NCI-H187 (cell line): ENCODE measurements around the gene VPS18.
A peak's percentile ranks its signal among the peaks of the same experiment; 100 is the strongest.
"Not testable (repeated sequence)": the region's sequence is repeated elsewhere in the genome, so short reads cannot be mapped to it uniquely, and the experiment has no call there.

ENCODE experiments used
- DNase-seq, 2 experiments: peaks; one replicate each; lab custom pipeline; 2025; lab: John Stamatoyannopoulos, UW

VPS18 gene, protein sequence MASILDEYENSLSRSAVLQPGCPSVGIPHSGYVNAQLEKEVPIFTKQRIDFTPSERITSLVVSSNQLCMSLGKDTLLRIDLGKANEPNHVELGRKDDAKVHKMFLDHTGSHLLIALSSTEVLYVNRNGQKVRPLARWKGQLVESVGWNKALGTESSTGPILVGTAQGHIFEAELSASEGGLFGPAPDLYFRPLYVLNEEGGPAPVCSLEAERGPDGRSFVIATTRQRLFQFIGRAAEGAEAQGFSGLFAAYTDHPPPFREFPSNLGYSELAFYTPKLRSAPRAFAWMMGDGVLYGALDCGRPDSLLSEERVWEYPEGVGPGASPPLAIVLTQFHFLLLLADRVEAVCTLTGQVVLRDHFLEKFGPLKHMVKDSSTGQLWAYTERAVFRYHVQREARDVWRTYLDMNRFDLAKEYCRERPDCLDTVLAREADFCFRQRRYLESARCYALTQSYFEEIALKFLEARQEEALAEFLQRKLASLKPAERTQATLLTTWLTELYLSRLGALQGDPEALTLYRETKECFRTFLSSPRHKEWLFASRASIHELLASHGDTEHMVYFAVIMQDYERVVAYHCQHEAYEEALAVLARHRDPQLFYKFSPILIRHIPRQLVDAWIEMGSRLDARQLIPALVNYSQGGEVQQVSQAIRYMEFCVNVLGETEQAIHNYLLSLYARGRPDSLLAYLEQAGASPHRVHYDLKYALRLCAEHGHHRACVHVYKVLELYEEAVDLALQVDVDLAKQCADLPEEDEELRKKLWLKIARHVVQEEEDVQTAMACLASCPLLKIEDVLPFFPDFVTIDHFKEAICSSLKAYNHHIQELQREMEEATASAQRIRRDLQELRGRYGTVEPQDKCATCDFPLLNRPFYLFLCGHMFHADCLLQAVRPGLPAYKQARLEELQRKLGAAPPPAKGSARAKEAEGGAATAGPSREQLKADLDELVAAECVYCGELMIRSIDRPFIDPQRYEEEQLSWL

DNA sequence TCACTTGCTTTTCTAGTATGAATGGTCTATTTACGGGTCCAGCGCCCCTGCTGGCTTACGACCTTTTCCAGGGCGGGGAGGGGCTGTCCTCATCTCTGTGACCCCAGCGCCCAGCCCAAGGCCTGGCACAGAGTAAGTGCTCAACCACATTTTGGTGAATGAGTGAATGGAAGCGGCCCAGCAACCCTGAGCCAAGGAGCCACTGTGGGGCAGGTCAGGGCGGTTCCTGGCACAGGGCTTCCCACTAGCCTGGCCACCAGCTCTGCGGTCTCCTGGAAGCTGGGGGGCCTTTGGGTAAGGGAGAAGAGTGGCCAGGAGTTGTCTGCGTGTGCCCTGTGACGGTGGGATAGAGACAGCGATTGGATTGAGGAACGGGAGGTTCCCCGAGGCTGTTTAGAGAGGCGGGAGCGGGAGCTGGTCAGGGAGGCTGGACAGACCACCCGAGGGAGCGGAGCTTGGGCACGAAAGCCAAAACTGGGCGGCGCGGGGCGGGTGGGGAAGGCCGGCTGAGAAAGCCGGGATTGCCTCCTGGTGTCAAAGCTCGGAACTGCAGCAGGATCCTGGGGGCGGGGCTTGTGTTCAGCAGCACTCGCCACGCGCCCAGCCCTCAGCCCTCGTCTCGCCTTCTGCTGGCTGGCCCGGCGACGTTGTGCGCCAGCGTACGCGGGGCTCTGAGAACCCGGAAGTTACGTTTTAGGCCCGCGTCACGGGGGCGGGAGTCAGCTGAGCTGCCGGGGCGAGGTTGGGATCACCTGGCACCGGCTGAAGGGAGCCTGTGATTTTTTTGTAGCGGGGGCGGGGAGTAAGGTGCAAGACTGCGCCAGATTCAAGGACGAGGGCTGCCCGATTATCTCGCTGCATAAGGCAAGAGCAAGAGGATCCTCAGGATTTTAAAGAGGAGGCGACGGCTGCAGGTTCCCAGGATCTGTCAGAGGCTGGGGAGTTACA lies at the start of gene VPS18:
VPS18 (plus strand) TSS at position 718 of the 948 bp plus-strand sequence. CDS start 319 bp downstream, outside the sequence.
- DNase-seq = peak; percentile 89 to 90

DNA sequence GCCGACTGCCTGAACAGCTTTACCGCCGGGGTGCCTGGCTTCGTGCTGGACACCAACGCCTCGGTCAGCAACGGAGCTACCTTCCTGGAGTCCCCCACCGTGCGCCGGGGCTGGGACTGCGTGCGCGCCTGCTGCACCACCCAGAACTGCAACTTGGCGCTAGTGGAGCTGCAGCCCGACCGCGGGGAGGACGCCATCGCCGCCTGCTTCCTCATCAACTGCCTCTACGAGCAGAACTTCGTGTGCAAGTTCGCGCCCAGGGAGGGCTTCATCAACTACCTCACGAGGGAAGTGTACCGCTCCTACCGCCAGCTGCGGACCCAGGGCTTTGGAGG lies 49.6 kb upstream of the VPS18 start:
- no peak for DNase-seq

DNA sequence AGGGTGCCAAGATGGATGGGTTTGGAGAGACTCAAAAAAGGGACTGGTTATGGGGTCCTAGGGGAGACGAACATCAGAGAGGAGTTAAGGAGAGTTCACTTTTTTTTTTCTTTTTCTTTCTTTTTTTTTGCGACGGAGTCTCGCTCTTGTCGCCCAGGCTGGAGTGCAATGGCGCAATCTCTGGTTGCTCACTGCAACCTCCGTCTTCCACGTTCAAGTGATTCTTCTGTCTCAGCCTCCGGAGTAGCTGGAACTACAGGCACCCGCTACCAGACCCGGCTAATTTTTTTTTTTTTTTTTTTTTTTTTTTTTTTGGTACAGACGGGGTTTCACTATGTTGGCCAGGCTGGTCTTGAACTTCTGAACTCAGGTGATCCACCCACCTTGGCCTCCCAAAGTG lies 49.2 kb upstream of the VPS18 start:
- no peak for DNase-seq

- no peak for DNase-seq
Observed at GRCh38 chr15:40845511-40846284, 48.6 kb upstream of the VPS18 start.

GRCh38 chr15:40846841-40847222 lies 47.4 kb upstream of the VPS18 start:
- no peak for DNase-seq

GRCh38 chr15:40847223-40847961 lies 46.9 kb upstream of the VPS18 start:
- peak in 1 of 2 experiments; percentile 38 for DNase-seq

DNA sequence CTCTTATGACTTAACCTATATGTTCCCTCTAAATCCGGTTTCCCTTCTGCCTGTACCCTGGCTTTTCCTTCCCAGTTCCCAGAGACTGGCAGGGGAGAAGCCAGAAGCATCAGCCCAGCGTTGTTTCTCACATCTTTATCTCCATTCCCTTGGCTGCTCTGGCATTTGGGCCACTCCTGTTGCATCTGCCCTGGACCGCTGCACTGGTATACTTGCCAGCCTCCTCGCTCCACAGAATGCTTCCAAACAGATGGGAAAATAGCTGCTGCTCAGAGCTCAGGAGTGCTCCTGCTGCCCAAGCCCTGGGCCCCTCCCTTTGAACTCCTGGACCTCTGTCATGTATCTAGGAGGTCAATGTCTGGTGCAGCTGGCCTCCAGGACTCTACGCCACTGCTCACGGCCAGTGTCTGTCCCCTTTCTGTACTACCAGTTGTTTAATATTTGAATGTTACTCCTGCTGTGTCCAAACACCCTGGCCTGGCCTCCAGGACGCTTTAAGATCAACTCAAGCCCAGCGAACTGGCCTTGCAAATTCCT lies 43.6 kb upstream of the VPS18 start:
- DNase-seq = no peak

DNA sequence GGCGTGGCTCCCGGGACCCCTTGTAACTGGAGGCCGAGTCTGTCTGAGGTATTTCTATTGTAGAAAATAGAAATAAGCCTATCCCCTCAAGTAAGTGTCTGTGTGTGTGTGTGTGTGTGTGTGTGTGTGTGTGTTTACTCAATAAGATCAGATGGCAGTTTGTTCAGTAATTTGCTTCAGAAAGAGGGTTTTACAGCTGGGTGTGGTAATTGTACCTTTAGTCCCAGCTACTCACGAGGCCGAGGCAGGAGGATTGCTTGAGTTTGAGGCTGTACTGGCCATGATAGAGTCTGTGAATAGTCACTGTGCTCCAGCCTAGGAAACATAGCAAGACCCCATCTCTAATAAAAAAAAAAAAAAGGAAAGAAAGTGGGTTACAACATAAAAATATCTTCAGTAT lies 41.7 kb upstream of the VPS18 start:
- DNase-seq = no peak

DNA sequence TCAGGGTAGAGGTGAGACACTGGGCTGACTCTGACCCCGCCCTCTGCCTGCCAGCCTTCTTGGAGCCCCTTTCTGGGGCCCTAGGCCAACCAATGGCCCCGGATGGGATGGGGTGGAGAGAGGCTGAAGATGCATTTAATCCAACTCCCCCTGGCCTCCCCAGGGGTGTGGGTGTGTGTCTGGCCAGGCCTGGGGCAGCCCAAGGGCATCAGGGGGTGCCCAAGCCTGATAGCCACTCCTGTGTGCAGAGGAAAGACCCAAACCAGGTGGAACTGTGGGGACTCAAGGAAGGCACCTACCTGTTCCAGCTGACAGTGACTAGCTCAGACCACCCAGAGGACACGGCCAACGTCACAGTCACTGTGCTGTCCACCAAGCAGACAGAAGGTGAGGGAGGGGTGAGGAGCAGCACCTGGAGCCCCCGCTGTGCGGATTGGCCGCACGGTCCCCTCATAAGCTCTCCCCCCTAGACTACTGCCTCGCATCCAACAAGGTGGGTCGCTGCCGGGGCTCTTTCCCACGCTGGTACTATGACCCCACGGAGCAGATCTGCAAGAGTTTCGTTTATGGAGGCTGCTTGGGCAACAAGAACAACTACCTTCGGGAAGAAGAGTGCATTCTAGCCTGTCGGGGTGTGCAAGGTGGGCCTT lies 40.9 kb upstream of the VPS18 start:
- DNase-seq = no peak

DNA sequence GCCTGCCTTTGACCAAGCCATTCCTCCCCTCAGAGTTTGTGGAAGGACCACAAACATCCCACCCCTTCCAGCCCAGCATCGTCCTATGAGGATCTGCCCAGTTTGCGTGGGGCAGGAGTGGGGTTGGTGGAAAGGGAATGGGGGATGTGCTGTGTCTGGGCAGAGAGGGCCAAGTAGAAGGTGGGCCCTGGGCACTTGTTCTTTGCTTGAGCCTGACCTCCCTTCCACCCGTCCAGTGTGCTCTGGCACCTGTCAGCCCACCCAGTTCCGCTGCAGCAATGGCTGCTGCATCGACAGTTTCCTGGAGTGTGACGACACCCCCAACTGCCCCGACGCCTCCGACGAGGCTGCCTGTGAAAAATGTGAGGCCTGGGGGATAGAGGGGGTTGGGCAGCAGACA lies 40.1 kb upstream of the VPS18 start:
- no peak for DNase-seq

DNA sequence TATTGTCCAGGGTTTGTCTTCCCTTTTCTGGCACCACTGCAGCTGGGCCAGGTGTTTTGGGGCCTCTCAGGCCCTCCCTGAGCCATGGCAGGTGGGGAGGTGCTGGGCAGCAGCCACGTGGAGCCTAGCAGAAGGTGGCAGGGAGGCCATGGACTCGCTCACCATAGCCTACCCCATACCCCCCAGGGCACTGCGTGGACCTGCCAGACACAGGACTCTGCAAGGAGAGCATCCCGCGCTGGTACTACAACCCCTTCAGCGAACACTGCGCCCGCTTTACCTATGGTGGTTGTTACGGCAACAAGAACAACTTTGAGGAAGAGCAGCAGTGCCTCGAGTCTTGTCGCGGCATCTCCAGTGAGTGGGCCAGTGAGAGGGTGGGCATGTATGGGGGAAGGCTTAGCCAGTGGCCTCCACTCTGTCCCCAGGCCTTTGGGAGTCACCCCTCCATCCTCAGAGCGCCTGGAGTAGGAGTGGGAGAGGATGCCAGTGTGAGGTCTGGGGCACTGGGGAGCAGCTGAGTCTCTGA lies 38.5 kb upstream of the VPS18 start:
- DNase-seq = no peak

- DNase-seq = no peak
Observed at GRCh38 chr15:40856746-40857145, 37.5 kb upstream of the VPS18 start.

DNA sequence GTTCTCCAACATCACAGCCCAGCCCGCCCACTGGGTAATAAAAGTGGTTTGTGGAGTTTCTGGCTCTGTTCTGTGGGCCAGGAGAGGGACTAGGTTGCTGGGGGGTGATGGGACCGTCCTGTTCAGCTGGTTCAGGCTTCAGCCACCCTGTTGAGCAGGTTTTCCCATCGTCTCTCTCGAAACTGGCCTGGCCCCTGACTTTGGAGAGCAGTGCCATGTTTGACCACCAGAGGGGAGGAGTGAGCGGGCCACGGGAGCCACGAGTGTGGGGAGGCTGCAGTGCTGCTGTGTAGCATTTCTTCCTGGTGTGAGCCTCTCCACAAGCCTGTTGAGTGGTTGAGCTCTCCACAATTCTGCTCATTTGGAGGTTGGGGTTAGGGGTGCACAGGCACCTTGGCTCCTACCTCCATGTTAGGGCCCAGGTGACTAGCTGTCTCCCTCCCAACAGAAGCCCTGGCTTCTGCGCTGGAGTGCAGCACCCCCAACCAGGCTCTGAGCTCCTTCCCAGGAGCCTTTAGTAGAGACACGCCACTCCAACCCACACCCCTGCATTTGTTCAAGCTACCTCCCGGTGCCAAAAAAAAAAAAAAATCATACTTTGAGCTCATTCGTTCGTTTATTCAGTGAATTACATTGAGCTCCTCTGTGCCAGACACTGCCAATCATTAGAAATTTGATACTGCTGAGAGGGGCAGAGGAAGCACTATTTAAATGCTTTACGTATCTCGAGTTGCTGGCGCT lies 36.5 kb upstream of the VPS18 start:
- no peak for DNase-seq

DNA sequence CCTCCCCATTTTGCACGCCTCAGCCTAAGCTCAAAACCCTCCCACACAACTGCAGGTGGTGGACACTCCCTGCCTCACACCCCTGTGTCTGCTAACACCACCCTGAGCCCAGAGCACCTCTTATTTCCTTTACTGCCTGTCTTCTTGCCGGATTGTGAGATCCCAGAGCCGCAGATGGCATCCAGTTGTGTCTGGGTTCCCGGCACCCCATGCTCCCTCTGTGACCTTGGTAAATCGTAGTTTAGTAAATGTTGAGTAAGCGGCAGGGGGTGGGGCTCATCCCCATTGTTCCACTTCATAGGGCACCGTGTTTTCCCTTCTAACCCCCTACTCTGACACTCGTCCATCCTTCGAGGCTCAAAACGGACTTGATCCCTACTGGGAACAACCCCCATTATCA lies 35.5 kb upstream of the VPS18 start:
- no peak for DNase-seq

GRCh38 chr15:40859206-40859851 lies 34.9 kb upstream of the VPS18 start:
- DNase-seq = no peak

DNA sequence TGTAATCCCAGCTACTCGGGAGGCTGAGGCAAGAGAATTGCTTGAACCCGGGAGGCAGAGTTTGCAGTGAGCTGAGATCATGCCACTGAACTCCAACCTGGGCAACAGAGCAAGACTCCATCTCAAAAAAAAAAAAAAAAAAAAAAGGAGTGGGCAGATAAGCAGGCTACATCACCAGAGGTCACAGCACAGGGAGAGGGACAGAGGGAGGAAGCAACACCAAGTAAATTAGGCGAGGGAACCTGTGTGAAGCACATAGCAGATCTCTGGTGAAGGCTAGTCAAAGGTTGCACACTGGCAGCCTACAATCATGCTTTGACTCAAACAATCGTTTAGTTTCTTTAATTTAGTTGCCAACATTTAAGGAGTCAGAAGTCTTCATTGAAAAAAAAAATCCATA lies 33.1 kb upstream of the VPS18 start:
- not testable (repeated sequence) for DNase-seq

DNA sequence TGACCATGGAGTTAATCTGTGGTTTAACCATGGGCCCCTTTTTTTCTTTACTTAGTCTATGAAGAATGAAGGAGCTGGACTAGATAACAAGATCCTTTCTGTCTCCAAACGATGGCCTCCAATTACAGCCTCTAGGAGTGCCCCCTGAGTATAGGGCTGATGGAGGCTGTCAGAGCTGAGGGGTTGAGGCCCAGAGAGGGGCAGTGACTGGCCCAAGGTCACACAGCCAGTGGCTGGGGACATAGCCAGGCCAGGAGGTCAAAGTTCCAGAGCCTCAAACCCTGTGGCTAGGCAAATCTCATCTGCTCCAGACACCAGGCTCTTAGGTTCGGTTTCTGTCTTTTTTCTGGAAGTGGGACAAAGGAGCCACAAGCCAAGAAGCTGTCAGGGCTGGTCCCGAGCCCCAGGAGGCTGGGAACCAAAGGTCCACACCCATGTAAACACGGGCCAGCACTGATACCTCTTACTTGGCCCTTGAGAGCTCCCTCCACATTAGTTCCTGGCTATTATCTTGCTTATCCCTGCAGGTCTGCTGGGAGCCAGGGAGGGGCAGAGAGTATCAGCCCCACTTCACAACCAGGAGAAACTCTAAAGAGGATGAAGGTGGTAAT lies 30.5 kb upstream of the VPS18 start:
- no peak for DNase-seq

DNA sequence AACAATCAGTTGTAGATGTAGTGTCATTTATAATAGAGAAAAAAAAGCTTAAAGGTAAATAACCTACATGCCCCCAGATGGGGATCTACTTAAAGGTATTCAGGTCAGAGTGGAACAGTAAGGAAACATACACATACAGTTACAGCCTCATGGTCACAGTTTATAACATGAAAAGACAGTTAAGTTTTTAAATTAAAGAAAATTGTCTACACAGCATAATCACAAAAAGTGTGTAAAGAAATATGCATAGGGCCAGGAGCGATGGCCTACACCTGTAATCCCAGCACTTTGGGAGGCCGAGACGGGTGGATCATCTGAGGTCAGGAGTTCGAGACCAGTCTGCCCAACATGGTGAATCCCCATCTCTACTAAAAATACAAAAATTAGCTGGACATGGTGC lies 27.1 kb upstream of the VPS18 start:
- DNase-seq = no peak
